Astrocyte of the cerebellum (primary cell): ENCODE measurements around the gene OR6Q1.
A peak's percentile ranks its signal among the peaks of the same experiment; 100 is the strongest.

Experiments
- DNase-seq: peaks from one replicate; pipeline ENCODE4 v3.0.0-alpha.2; 2011; ENCODE audit warnings: low read depth
- H3K4me3 ChIP-seq: 2 replicates; pipeline ENCODE4 v1.5.1; 2011; ENCODE audit warnings: mild to moderate bottlenecking, low read depth, low read length, moderate library complexity
- CTCF ChIP-seq: IDR thresholded peaks from 2 replicates; pipeline ENCODE4 v1.5.1; 2012; ENCODE audit warnings: low read length, low read depth, moderate library complexity, mild to moderate bottlenecking; ENCODE audit errors: missing control alignments
- in situ Hi-C: cut with HindIII; loops from 2 replicates; pipeline ENCODE4 v1.10.0; 2017; ENCODE audit warnings: low sequenced_read_pairs

Gene OR6Q1

GRCh38 chr11:58061813-58062212, 31.1 kb downstream of the OR6Q1 start:
- H3K4me3 ChIP-seq = no peak overlapping the region
- in situ Hi-C loops = no loop called here
- peak; percentile 12 for DNase-seq
- no peak for TF ChIP-seq CTCF

- H3K4me3 ChIP-seq = no peak overlapping the region
- in situ Hi-C loops = no loop called here
- DNase-seq = no peak
- TF ChIP-seq CTCF = no peak
These were observed 36.9 kb downstream of the OR6Q1 start for GRCh38 chr11:58067685-58068084.

- no peak for TF ChIP-seq CTCF
- in situ Hi-C loops = no loop called here
- no peak overlapping the region for H3K4me3 ChIP-seq
- DNase-seq = no peak
These were observed 37.9 kb downstream of the OR6Q1 start for GRCh38 chr11:58068655-58069054.

GRCh38 chr11:58070585-58070984, 39.8 kb downstream of the OR6Q1 start:
- TF ChIP-seq CTCF = no peak
- H3K4me3 ChIP-seq = no peak overlapping the region
- DNase-seq = no peak
- in situ Hi-C loops = no loop called here

- no peak for TF ChIP-seq CTCF
- in situ Hi-C loops = no loop called here
- no peak overlapping the region for H3K4me3 ChIP-seq
- DNase-seq = no peak
These were observed 45.0 kb downstream of the OR6Q1 start for GRCh38 chr11:58075781-58076180.
